GM18861 (cell line): ENCODE measurements around the gene PPEF1.
"Not testable (repeated sequence)": the region's sequence is repeated elsewhere in the genome, so short reads cannot be mapped to it uniquely, and the experiment has no call there.

Source experiments
- ATAC-seq: cut with Tn5 transposase; IDR thresholded peaks from one replicate; pipeline ENCODE4 v1.9.1; 2021; ENCODE audit not compliant: unreplicated experiment

Gene PPEF1

DNA sequence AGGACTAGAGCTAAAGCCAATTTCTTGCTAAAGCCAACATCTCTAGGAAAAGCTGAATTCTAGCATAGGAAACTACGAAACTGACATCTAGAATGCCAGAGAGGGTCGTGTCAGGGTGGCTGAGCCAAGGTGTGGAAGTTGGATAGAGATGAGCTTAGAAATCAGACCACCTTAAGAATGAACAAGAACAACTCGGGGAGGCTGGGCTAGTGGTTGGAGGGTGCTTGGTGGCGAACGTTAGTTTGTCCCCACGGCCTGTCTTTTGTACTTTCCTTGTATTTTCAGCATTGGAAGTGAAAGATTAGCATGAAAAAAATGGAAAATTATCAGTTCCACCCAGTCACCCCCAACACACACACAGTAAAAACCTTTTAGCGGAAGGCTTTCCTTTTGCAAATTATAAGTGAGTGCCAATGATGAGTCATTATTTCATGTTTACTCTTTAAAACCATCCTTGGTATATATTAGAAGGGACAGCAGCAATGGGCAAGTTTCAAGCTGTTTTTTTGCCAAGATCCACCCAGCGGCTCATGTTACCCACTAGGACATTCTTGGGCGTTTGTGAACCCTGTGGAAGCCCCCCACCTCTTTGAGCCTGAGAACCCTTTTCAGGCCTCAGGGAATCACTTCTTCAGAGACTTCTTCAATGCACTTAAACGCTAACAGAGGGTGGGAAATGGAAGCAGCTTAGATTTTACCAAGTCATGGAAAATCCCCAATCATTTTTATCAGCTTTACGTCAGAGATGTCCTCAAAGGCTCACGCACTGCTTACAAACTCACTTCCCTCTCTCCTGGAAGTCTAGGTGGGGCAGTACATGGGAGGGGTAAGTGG is 4.9 kb upstream of the PPEF1 start:
- no peak for ATAC-seq

DNA sequence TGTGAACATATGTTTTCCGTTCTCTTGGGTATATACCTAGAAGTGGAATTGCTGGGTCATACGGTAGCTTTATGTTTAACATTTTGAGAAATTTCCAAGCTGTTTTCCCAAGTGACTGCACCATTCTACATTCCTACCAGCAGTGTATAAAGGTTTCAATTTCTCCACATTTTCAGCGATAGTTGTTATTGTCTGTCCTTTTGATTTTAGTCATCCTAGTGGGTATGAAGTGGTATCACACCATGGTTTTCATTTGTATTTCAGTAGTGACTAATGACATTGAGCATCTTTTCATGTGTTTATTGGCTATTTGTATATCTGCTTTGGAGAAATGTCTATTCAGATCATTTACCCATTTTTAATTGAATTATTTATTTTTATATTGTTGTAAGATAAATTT is 2.4 kb downstream of the PPEF1 start:
- no peak for ATAC-seq

- ATAC-seq, result no peak
Observed at GRCh38 chrX:18714910-18715309, 7.5 kb downstream of the PPEF1 start.

GRCh38 chrX:18719852-18720251 is 12.4 kb downstream of the PPEF1 start:
- ATAC-seq, result no peak

- ATAC-seq, result no peak
Observed at GRCh38 chrX:18721683-18722499, 14.4 kb downstream of the PPEF1 start.

DNA sequence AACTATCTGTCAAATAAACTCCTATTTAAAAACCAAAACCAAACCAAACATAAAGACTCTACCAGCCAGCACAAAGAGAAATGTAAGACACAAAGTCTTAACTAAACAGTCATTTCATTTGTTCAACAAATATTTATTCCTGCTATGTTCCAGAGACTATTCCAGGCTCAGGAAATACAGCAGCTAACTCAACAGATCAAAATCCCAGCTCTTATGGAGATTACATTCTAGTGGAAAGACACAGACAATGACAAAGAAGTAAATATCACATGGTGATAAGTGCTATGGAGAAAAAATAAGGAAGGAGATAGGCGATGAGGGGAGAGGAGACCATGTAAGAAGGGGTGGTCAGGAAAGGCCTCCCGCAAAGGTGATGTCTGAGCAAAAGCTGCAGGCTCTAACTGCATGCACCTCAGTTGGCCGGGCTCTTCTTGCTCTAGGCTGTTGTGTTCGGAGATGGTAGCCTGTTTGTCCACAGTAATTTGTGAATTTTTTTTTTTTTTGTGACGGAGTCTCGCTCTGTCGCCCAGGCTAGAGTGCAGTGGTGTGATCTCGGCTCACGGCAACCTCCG is 15.1 kb downstream of the PPEF1 start:
- ATAC-seq, result no peak

DNA sequence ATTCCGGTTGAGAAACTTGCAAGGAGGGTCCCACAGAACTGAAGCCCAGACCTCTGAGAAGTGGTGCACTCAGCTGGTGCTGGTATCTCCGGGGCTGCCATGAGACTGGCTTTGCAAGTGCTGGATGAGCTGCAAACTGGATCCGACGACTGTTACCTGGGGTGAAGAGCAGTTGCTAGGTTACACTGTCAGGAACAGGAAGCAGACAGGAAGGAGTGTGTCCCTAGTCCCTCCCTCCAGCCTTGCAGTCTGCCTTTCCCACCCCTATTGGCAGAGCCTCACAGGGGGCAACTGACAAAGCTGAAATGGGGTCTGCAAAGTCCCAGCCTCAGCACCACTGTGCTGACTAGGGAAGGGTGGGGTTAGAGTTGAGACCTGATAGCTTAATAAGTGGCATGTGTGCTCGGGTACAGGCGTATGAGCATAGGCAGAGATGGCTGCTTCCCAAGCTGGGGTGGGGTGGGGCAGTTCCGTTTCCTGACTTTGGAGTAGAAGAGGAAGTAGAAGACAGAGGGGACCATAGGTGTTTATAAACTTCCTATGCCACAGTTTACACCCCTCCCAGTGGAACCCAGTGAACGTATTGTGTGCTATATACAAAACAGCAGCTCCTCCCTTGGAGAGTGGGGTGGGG is 18.0 kb downstream of the PPEF1 start:
- ATAC-seq, result no peak

GRCh38 chrX:18733287-18733686 is 25.8 kb downstream of the PPEF1 start:
- ATAC-seq, result no peak

- ATAC-seq, result not testable (repeated sequence)
Observed at GRCh38 chrX:18739609-18740008, 32.2 kb downstream of the PPEF1 start.

GRCh38 chrX:18748499-18748898 is 41.1 kb downstream of the PPEF1 start:
- no peak for ATAC-seq

DNA sequence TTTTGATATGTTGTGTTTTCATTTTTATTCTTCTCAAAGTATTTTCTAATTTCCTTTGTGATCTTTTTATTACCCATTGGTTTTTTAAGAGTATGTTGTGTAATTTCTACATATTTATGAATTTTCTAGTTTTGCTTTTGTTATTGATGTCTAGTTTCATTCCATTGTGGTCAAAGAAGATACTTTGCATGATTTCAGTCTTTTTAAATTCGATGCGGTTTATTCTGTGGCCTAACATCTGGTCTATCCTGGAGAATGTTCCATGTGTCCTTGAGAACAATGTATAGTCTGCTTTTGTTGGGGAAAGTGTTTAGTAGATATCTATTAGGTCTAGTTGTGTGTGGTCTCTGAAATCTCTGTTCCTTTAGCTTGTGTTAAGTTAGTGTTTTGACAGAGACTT is 46.2 kb downstream of the PPEF1 start:
- no peak for ATAC-seq

DNA sequence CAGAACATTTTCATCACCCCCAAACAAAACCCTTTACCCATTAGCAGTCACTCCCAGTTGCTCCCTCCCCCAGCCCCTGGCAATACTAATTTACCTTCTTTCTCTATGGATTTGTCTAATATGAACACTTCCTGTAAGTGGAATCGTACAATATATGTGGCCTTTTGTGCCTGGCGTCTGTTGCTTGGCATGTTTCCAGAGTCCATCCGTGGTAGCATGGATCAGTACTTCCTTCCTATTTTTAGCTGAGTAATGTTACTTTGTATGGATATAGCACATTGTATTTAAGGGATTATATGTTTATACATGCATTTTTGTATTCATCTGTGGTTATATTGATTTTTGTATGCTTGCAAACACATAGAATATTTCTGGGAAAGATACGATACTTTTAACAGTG is 48.2 kb downstream of the PPEF1 start:
- ATAC-seq, result no peak

DNA sequence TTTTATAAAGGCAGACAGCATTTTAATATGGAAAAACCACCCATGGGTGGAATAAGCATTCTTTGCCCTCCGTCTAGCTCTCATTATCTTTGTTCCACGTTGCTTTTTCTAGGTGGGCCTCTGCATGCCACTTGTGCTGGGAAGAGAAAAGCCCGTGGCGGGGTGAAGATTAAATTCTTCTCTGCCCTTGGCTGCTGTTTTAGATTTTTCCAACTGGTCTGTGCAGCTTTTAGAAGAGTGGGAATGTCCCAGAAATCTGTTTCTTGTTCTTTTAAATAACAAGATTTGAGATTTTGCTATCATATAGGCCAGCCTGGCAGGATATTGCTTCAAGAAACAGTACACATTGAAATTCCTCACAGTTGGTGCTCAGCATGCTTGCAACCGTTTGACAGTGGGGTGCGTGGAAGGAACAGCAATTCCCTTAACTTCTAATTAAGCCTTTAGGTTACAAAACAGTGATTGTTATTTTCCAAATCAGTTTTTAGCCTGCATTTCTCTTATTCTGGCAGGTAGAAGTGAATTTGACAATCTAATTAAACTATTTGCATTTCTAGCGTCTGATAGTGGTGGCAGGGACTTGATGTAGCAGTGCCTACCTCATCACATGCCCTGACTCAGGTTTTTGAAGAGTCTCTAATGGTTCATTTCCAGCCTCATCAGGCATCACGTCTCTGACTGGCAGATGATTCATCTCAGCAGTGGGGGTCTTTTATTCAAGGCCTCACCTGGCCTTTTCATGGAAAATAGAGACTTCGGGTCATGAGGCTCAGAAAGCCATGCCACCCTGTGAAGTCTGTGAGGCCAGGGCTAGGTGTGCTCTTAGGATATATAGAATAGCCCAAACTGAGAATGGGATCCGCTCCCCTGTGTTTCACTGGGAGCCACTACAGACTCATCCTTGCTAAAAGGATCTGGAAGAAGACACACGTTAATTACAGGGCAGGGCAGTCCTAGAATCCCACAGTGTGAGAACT is 50.8 kb downstream of the PPEF1 start:
- ATAC-seq, result no peak

- no peak for ATAC-seq
Observed at GRCh38 chrX:18761750-18762149, 54.3 kb downstream of the PPEF1 start.

GRCh38 chrX:18763106-18763505 is 55.7 kb downstream of the PPEF1 start:
- ATAC-seq, result not testable (repeated sequence)

DNA sequence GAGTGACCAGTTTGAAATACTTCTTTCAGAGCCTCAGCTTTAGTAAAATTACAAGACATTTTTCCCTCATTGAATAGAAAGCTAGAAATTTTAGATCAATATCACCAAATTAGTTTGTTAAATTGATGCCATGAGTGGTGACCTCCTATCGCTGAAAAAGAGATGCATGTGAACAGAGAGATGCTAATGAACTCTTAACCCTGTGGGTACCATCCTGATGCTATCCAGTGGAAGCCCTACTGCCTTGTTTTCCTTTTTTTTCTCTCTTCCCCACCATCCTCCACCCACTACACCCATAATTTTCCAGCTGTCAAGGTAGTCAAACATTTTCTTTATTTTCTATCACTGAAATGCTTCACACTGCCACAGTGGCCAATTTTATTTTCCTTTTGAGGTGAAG is 61.9 kb downstream of the PPEF1 start:
- no peak for ATAC-seq

GRCh38 chrX:18769812-18770573 is 62.5 kb downstream of the PPEF1 start:
- ATAC-seq, result no peak

DNA sequence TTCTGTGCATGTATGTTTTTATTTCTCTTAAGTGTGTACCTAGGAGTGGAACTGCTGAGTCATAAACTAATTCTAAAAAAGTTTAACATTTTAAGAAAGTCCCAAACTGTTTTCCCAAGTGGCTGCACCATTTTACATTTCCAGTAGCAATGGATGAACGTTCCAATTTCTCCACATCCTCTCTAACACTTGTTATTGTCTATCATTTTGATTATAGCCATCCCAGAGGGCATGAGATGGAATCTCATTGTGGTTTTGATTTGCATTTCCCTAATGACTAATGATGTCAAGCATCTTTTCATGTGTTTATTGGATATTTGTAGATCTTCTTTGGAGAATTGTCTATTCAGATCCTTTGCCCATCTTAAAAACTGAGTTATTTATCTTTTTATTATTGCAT is 82.5 kb downstream of the PPEF1 start:
- no peak for ATAC-seq

- no peak for ATAC-seq
Observed at GRCh38 chrX:18792828-18793227, 85.4 kb downstream of the PPEF1 start.
